AG09319 (cell line): ENCODE measurements around the gene RAP1A.

Source experiments
- DNase-seq: peaks from one replicate; pipeline ENCODE4 v3.0.0-alpha.2; 2010; ENCODE audit warnings: low read depth; ENCODE audit errors: extremely low read depth
- TF ChIP-seq, protein P1 (sequence below): IDR thresholded peaks from 2 replicates; pipeline ENCODE4 v1.5.1; 2011; ENCODE audit warnings: low read depth, mild to moderate bottlenecking, inconsistent platforms, low read length, moderate library complexity

RAP1A gene

DNA sequence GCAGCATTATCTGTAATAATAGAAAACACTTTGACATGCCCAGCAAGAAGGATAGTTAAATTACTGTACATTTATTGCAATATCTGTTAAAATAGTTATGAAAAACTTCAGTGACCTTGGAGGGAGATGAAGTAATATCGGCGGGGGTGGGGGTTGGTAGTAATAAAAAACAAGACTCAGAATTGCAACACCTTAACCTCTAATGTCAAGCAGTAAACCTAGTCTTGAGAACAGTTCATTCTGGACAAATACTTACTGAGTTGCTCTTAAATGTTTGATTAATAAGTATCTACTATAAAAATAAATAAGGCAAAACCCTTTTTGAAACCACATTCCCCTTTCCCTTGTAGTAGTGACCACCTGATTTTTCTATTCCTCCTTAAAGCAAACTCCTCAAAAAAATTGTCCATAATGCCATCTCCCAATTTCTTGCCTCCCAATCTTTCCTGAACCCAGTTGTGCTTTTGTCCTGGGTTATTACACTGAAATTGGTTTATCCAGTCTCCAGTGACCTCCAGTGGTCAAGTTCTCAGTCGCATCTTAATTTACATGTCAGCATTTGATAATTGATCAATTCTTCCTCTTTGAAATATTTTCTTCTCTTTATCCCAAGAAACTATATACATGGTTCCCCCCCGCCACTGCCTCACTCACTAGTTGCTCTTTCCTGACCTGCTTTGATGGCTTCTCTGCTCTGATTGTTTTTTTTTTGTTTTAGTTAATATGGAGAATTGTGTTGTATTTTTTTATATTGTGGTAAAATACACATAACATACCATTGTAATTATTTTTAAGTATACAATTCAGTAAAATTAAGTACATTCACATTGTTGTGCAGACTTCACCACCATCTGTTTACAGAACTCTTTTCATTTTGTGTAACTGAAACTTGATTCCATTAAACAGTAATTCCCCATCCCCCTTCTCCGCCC lies 36.8 kb downstream of the RAP1A start:
- TF ChIP-seq, protein P1, sequence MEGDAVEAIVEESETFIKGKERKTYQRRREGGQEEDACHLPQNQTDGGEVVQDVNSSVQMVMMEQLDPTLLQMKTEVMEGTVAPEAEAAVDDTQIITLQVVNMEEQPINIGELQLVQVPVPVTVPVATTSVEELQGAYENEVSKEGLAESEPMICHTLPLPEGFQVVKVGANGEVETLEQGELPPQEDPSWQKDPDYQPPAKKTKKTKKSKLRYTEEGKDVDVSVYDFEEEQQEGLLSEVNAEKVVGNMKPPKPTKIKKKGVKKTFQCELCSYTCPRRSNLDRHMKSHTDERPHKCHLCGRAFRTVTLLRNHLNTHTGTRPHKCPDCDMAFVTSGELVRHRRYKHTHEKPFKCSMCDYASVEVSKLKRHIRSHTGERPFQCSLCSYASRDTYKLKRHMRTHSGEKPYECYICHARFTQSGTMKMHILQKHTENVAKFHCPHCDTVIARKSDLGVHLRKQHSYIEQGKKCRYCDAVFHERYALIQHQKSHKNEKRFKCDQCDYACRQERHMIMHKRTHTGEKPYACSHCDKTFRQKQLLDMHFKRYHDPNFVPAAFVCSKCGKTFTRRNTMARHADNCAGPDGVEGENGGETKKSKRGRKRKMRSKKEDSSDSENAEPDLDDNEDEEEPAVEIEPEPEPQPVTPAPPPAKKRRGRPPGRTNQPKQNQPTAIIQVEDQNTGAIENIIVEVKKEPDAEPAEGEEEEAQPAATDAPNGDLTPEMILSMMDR: peak; percentile 56
- peak; percentile 29 for DNase-seq

DNA sequence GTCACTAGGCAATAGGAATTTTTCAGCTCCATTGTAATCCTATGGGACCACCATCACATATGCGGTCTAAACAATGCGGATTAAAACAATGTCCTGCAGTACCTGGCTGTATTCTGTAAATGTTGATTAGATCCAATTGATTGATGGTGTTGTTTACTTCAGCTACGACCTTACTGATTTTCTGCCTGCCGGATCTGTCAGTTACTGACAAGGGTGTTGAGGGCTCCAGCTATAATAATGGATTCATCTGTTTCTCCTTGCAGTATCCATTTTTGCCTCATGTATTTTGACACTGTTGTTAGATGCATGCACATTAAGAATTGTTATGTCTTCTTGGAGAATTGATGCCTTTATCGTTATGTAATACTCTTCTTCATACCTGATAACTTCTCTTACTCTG lies 39.0 kb downstream of the RAP1A start:
- DNase-seq: no peak
- TF ChIP-seq, protein P1: no peak

DNA sequence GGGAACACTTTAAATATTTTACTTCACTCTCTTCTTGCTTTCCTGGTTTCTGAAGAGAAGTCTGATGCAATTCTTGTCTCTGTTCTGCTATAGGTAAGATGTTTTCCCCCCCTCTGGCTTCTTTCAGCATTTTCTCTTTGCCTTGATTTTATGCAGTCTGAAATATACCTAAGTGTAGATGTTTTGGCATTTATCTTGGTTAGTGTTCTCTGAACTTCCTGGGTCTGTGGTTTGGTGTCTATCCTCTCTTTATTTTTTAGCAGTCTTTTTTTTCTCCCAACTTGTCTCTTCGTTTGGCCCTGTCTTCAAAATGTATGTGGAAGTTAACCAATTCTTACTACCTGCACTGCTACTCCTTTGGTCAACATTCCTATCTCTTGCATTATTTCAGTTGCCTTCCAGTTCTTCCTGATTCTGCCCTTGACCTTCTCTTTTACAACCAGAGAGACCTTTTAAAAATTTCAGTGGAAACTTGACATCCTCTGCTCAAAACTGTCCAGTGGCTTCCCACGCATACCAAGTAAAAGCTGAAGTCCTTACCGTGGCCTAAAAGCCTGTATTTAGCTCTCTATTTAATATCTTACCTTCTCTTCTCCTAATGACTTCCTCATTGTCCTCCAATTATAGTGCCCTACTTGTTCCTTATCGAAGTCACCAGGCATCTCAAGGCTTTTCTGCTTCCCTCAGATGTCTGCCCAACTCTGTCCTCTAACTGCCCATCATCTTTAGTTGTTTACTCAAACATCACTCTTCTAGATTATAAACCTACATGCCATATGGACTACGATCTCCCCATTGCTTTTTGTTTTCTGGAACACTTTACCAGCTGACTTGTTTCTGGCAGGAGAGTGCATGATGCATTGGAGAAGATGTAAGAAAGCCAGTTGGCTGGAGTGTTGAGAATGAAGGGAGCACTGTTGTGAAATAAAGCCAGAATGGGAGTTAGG lies 40.9 kb downstream of the RAP1A start:
- DNase-seq: no peak
- TF ChIP-seq, protein P1: no peak

DNA sequence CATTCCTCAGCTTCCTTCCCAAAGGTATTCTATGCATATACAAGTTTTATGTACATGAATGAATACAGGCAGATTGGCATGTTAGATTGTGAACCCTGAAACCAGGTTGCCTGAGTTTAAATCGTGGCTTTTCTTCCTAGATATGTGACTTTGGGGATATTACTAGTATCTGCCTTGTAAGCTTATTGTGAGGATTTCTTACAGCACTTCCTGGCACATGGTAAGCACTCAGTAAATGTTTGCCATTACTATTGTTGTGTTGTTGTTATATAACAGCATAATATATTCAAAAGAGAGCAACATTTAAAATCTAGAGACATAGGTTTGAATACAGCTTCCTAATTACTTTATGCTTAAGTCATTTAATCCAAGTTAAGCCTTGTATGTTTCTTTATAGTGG lies 45.1 kb downstream of the RAP1A start:
- TF ChIP-seq, protein P1: no peak
- no peak for DNase-seq

DNA sequence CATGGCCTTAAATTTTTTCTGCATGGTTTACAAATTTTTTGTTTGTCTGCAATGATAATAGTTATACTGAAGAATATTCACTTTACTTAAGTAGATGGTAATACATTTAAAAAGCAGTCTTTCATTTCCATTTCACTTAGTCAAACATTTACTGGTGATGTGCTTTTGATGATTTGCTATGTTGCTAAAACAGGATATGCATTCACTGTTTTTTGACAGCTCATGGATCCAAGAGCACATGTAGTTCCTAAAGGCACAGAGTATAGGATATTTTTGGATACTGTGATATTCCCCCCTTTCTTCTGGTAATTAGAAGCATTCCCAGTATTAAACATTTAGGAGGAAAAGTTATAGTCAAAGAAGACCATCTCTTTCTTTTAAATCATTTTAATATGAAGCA lies 45.9 kb downstream of the RAP1A start:
- no peak for DNase-seq
- TF ChIP-seq, protein P1: no peak

GRCh38 chr1:111666828-111667227 lies 47.2 kb downstream of the RAP1A start:
- DNase-seq: no peak
- TF ChIP-seq, protein P1: no peak
